Hepatocyte (in vitro differentiated cells): ENCODE data around the gene NRARP.

Source experiments
- CTCF ChIP-seq: fragments of 200-600 bp; sonication (generic); IDR thresholded peaks from 2 replicates; pipeline ENCODE4 v1.5.1; 2016; ENCODE audit warnings: antibody characterized with exemption, mild to moderate bottlenecking; ENCODE audit not compliant: poor library complexity
- EZH2 ChIP-seq: fragments of 200-600 bp; sonication (generic); IDR thresholded peaks from 2 replicates; pipeline ENCODE4 v1.6.1; 2016; ENCODE audit warnings: antibody characterized with exemption, mild to moderate bottlenecking, borderline replicate concordance
- EZH2phosphoT487 ChIP-seq: fragments of 200-600 bp; sonication (generic); IDR thresholded peaks from one replicate; pipeline ENCODE4 v1.6.1; 2018; ENCODE audit warnings: antibody characterized with exemption, mild to moderate bottlenecking, low read depth, moderate library complexity; ENCODE audit not compliant: unreplicated experiment, severe bottlenecking

GRCh38 chr9:137303151-137303892 lies 1.3 kb upstream of the NRARP start:
- TF ChIP-seq CTCF (no peak), EZH2 (no peak), EZH2phosphoT487 (no peak)
